DND-41 (cell line): ENCODE measurements around the gene AFAP1.

ENCODE experiments used
- ATAC-seq: fragments of 200-7000 bp; cut with Tn5 transposase; 3 replicates; pipeline ENCODE4 v1.9.1; 2021; ENCODE audit warnings: low read depth; ENCODE audit not compliant: insufficient read depth
- DNase-seq: peaks from one replicate; pipeline ENCODE4 v3.0.0-alpha.2; 2020
- H2AFZ ChIP-seq: 2 replicates; pipeline ENCODE4 v1.6.0; 2012; ENCODE audit warnings: low read depth, low read length
- H3K27ac ChIP-seq: 2 replicates; pipeline ENCODE4 v1.5.1; 2012; ENCODE audit warnings: low read length, inconsistent platforms
- H3K27me3 ChIP-seq: fragments of 200-600 bp; sonication (generic); 2 replicates; pipeline ENCODE4 v1.6.0; 2012; ENCODE audit warnings: low read length, mild to moderate bottlenecking, inconsistent platforms; ENCODE audit not compliant: insufficient read depth, poor library complexity
- H3K36me3 ChIP-seq: 2 replicates; pipeline ENCODE4 v1.5.1; 2012; ENCODE audit warnings: low read length, inconsistent platforms; ENCODE audit not compliant: insufficient read depth
- H3K4me1 ChIP-seq: 2 replicates; pipeline ENCODE4 v1.5.1; 2012; ENCODE audit warnings: mild to moderate bottlenecking, low read length; ENCODE audit not compliant: insufficient read depth
- H3K4me2 ChIP-seq: 2 replicates; pipeline ENCODE4 v1.6.0; 2012; ENCODE audit warnings: mild to moderate bottlenecking, moderate library complexity, low read length, inconsistent platforms; ENCODE audit not compliant: insufficient read depth
- H3K4me3 ChIP-seq, 2 experiments: fragments of 200-600 bp in 1 of 2; shearing (Covaris generic) in 1 of 2; 2 replicates each; pipeline ENCODE4 v1.5.1; 2012 to 2016; ENCODE audit warnings: inconsistent platforms in 2 of 2, low read length in 2 of 2, mild to moderate bottlenecking in 2 of 2, low read depth in 1 of 2, moderate library complexity in 1 of 2
- H3K79me2 ChIP-seq: 2 replicates; pipeline ENCODE4 v1.6.0; 2012; ENCODE audit warnings: low read length, inconsistent platforms; ENCODE audit not compliant: insufficient read depth
- H3K9ac ChIP-seq: 2 replicates; pipeline ENCODE4 v1.6.0; 2012; ENCODE audit warnings: low read depth, mild to moderate bottlenecking, inconsistent platforms, low read length, moderate library complexity
- H3K9me3 ChIP-seq: 2 replicates; pipeline ENCODE4 v1.5.1; 2012; ENCODE audit warnings: low read length, moderate library complexity, mild to moderate bottlenecking, inconsistent platforms; ENCODE audit not compliant: insufficient read depth, severe bottlenecking
- H4K20me1 ChIP-seq: 2 replicates; pipeline ENCODE4 v1.6.0; 2012; ENCODE audit warnings: low read length; ENCODE audit not compliant: insufficient read depth
- EZH2 ChIP-seq: IDR thresholded peaks from 3 replicates; pipeline ENCODE4 v1.6.1; 2012; ENCODE audit warnings: borderline replicate concordance, low read depth, mild to moderate bottlenecking, moderate library complexity, low read length, inconsistent platforms; ENCODE audit not compliant: severe bottlenecking
- TF ChIP-seq, protein P1 (sequence below): IDR thresholded peaks from 2 replicates; pipeline ENCODE4 v1.5.1; 2012; ENCODE audit warnings: borderline replicate concordance, low read length, moderate library complexity, mild to moderate bottlenecking; ENCODE audit not compliant: poor library complexity, severe bottlenecking; ENCODE audit errors: extremely low read depth

The AFAP1 gene

DNA sequence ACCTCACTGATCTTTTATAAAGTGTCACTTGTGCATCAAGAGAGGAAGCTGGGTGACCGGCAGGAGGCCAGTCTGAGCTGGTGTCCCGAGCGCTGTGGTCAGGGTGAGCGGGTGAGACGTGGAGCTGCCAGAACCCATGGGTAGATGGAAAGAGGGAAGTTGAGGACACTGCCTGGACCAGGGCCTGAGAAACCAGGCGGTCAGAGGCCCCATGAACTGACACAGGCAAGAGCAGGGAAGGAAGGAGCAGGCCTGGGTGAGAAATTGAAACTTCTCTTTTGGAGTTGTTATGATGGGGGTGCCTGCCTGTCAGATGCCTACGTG, 192.6 kb downstream of the AFAP1 start:
- Histone ChIP-seq H3K27ac (no peak overlapping the region), H3K36me3 (no peaks in the 10 kb centered on the region), H2AFZ (no peak overlapping the region), H3K27me3 (no peaks in the 10 kb centered on the region), H3K4me3 (no peak overlapping the region), H3K4me1 (no peaks in the 10 kb centered on the region), H3K9me3 (no peaks in the 10 kb centered on the region), H3K4me2 (no peak overlapping the region), H4K20me1 (no peaks in the 10 kb centered on the region), H3K79me2 (no peaks in the 10 kb centered on the region), H3K9ac (no peak overlapping the region)
- TF ChIP-seq, protein P1, sequence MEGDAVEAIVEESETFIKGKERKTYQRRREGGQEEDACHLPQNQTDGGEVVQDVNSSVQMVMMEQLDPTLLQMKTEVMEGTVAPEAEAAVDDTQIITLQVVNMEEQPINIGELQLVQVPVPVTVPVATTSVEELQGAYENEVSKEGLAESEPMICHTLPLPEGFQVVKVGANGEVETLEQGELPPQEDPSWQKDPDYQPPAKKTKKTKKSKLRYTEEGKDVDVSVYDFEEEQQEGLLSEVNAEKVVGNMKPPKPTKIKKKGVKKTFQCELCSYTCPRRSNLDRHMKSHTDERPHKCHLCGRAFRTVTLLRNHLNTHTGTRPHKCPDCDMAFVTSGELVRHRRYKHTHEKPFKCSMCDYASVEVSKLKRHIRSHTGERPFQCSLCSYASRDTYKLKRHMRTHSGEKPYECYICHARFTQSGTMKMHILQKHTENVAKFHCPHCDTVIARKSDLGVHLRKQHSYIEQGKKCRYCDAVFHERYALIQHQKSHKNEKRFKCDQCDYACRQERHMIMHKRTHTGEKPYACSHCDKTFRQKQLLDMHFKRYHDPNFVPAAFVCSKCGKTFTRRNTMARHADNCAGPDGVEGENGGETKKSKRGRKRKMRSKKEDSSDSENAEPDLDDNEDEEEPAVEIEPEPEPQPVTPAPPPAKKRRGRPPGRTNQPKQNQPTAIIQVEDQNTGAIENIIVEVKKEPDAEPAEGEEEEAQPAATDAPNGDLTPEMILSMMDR: no peak
- no peak for TF ChIP-seq EZH2
- DNase-seq (no peak), ATAC-seq (no peak)

DNA sequence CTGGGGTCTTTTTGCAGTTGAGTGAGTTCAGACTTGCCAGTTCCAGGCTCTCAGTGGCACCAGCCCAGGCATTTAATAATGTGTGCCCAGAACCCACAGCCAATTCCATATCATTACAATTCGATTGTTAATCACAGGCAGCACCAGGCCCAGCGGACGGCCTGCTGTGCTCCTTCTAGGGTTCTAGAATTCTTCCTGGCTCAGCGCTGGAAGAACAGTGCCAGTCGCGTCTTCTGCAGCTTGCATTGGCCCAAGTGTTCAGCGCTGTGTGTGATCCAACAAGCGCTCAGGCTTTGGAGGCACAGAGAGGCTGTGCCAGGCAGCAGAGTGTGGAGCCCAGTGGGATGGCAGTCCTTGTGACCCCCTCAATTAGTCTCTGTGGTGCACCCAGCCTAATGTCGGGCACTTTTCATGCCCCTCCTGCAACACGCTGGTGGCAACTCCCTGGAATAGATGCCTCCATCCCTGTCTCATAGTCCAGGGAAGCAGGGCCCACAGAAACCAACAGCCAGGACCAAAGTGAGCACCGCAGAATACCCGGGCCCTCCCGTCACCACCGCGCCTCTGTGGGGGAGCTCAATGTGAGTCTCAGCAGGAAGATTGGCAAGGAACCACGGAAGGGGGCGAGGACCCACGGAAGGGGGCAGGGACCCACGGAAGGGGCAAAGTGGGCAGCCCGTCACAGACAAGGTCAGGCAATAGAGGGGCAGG, 193.2 kb downstream of the AFAP1 start:
- H3K4me2 ChIP-seq: no peak overlapping the region
- TF ChIP-seq EZH2: no peak
- TF ChIP-seq, protein P1: no peak
- no peaks in the 10 kb centered on the region for H3K79me2 ChIP-seq
- H3K27me3 ChIP-seq: no peaks in the 10 kb centered on the region
- no peak overlapping the region for H2AFZ ChIP-seq
- H3K27ac ChIP-seq: no peak overlapping the region
- H3K4me3 ChIP-seq: no peak overlapping the region
- DNase-seq (no peak), ATAC-seq (no peak)
- H3K4me1 ChIP-seq: no peaks in the 10 kb centered on the region
- H3K36me3 ChIP-seq: no peaks in the 10 kb centered on the region
- no peaks in the 10 kb centered on the region for H4K20me1 ChIP-seq
- no peaks in the 10 kb centered on the region for H3K9me3 ChIP-seq
- H3K9ac ChIP-seq: no peak overlapping the region

DNA sequence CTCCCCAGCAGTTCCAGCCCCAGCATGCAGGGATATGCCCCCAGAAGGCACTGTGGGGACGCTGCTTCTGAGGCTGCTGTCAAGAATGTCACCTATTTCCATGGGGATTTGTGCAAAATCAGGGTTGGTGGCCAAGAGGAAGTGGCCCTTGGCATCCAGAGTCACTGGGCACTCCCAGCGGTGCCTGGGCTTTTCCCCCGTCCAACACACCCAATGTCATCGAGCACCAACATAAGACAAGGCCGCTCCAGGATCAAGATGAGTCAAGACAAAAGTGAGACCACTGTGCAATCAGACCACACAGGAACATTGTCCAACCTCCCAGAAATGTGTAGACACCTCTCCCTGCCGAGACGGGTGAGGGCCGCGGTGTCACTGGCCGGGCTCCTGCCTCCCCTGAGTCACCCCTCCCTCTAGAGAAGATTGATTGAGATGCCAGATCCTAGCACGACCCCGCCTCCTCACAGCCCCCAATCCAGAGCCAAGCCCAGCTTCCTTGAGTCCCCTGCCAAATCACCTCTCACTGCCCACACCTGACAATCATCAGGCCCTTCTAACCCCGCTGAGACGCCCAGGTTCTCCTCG, 194.3 kb downstream of the AFAP1 start:
- no peak for TF ChIP-seq EZH2
- TF ChIP-seq, protein P1: no peak
- Histone ChIP-seq H3K79me2 (no peaks in the 10 kb centered on the region), H3K4me2 (no peak overlapping the region), H2AFZ (no peak overlapping the region), H3K27ac (no peak overlapping the region), H3K9ac (no peak overlapping the region), H4K20me1 (no peaks in the 10 kb centered on the region), H3K9me3 (no peaks in the 10 kb centered on the region), H3K4me1 (no peaks in the 10 kb centered on the region), H3K36me3 (no peaks in the 10 kb centered on the region), H3K27me3 (no peaks in the 10 kb centered on the region), H3K4me3 (no peak overlapping the region)
- no peak for DNase-seq
- no peak for ATAC-seq
